GM18870 (cell line): ENCODE measurements around the gene RTN4.
A peak's percentile ranks its signal among the peaks of the same experiment; 100 is the strongest.
"Not testable (repeated sequence)": the region's sequence is repeated elsewhere in the genome, so short reads cannot be mapped to it uniquely, and the experiment has no call there.

Source experiments
- ATAC-seq: cut with Tn5 transposase; IDR thresholded peaks from one replicate; pipeline ENCODE4 v1.9.1; 2021; ENCODE audit warnings: moderate library complexity; ENCODE audit not compliant: unreplicated experiment

RTN4 gene, protein sequence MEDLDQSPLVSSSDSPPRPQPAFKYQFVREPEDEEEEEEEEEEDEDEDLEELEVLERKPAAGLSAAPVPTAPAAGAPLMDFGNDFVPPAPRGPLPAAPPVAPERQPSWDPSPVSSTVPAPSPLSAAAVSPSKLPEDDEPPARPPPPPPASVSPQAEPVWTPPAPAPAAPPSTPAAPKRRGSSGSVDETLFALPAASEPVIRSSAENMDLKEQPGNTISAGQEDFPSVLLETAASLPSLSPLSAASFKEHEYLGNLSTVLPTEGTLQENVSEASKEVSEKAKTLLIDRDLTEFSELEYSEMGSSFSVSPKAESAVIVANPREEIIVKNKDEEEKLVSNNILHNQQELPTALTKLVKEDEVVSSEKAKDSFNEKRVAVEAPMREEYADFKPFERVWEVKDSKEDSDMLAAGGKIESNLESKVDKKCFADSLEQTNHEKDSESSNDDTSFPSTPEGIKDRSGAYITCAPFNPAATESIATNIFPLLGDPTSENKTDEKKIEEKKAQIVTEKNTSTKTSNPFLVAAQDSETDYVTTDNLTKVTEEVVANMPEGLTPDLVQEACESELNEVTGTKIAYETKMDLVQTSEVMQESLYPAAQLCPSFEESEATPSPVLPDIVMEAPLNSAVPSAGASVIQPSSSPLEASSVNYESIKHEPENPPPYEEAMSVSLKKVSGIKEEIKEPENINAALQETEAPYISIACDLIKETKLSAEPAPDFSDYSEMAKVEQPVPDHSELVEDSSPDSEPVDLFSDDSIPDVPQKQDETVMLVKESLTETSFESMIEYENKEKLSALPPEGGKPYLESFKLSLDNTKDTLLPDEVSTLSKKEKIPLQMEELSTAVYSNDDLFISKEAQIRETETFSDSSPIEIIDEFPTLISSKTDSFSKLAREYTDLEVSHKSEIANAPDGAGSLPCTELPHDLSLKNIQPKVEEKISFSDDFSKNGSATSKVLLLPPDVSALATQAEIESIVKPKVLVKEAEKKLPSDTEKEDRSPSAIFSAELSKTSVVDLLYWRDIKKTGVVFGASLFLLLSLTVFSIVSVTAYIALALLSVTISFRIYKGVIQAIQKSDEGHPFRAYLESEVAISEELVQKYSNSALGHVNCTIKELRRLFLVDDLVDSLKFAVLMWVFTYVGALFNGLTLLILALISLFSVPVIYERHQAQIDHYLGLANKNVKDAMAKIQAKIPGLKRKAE

GRCh38 chr2:55050100-55050994, at the start of gene RTN4:
Gene RTN4 (minus strand): TSS chr2:55050451. CDS start chr2:55050300, 151 bp downstream.
- peak; percentile 77 for ATAC-seq

DNA sequence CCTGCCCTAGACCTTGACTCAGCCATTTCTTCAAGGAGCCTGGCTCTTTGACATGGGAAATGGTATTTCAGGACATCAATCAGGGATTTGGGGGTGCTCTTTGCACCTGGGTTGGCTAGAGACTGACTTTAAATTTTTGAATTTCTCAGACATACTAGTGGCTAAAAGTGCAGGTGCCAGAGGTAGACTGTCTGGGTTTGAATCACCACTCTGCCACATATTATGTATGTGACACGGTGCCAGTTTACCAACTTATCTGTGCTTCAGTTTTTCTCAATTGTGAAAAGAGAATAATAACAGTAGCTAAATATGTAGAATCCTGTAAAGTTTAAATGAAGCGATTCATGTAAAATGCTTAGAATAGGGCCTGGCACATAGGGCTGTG, 49.2 kb upstream of the RTN4 start:
- no peak for ATAC-seq

DNA sequence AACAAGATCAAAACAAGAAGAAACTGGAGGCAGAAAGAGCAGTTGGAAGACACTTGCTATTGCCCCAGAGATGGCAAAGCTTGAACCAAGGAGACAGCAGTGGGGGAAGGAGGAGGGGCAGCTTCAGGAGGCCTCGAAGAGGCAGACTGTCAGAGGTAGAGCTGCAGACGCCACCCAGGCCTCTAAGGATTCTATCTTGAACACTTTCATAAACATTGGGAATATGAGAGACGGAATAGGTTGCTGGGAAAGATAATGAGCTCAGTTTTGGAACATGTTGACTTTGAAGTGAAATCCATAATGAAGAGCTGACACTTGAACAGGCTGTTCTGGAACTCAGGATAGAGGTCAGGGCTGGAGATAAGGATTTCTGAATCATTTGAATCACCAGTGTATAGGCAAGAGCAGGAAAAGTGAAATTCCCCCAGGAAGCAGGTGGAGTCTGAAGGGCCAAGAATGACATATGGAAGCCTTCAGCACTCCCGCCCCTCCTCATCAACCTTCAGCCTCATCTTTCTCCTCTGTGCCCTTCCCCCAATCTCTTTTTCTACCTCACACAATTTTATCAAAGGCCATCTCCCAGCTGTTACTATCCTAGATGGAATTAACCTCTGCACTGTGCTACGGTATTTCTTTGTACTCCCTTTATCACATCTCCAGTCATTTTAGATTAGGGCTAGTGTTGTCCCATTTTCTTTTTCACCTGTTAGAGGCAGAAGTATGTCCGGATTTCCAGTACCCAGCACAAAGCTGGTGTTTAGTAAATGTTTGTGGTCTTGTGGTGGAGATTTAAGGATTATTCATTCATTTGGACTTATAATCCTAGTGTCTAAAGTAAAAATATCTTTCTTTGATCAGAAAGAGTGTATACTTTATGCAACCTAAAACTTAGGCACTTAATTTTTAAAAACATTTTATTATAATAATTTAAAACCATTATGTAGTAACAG, 47.5 kb upstream of the RTN4 start:
- no peak for ATAC-seq

GRCh38 chr2:55097082-55097460, 46.8 kb upstream of the RTN4 start:
- ATAC-seq, result no peak

GRCh38 chr2:55096586-55096985, 46.3 kb upstream of the RTN4 start:
- no peak for ATAC-seq

DNA sequence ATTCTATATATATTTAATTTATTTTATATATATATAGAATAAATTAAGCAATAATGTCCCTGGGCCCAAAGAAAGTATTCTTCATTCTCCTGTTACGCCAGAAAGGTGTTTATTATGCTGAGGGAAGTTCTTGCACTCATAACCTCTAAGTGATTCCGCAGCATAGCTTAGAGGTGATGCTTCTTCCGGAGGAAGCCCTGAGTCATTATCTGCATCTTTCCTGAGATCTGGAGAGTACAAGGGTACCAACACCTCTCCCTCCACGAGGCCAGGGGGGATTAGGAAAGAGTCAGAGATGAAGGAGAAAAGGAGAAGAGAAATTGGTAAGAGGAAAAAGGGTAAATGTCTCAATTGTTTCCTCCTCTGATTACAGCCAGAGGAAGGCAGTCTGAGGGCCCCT, 43.1 kb upstream of the RTN4 start:
- ATAC-seq, result no peak

DNA sequence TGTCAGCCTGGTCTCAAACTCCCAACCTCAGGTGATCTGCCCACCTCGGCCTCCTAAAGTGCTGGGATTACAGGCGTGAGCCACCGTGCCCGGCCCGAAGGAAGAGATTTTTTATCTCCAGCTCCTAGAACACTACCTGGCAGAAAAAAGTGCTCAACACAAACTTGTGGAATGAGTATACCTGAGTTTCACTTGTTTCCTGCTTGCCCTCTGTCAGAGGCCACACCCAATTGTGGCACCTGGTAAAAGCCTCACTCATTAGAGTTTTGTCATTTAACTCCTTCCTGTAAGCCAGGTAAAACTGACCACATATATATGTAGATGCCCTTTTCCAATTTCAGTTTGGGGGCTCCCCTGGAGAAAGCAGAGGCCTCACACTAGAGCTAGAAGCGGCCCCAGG, 42.2 kb upstream of the RTN4 start:
- no peak for ATAC-seq

DNA sequence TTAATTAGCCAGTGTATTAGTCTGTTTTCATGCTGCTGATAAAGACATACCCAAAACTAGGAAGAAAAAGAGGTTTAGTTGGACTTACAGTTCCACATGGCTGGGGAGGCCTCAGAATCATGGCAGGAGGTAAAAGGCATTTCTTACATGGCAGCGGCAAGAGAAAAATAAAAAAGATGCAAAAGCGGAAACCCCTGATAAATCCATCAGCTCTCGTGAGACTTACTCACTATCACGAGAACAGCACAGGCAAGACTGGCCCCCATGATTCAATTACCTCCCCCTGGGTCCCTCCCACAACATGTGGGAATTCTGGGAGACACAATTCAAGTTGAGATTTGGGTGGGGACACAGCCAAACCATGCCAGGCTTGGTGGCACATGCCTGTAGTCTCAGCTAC, 41.4 kb upstream of the RTN4 start:
- ATAC-seq, result not testable (repeated sequence)

- ATAC-seq, result no peak
These were observed 40.5 kb upstream of the RTN4 start for GRCh38 chr2:55090702-55091101.

GRCh38 chr2:55089726-55090125, 39.5 kb upstream of the RTN4 start:
- ATAC-seq, result no peak

- ATAC-seq, result no peak
These were observed 38.1 kb upstream of the RTN4 start for GRCh38 chr2:55088400-55088799.

DNA sequence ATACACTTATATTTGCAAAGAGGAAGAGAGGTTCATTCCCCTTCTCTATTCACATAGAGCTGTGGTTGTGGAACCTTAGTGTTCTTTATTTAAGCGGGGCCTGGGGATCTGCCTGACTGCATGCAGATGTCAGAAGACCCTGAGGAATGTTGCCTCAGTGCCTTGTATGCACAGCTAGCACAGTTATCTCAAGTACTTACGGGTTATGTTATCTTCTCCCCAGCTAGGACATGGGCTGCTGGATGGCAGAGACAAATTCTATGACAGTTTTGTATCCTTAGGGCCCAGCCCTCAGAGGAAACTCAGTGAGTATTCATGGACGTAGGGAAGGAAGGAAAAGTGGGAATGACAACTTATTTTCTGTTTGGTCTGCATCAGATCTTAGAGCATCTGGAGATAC, 37.7 kb upstream of the RTN4 start:
- ATAC-seq, result no peak

DNA sequence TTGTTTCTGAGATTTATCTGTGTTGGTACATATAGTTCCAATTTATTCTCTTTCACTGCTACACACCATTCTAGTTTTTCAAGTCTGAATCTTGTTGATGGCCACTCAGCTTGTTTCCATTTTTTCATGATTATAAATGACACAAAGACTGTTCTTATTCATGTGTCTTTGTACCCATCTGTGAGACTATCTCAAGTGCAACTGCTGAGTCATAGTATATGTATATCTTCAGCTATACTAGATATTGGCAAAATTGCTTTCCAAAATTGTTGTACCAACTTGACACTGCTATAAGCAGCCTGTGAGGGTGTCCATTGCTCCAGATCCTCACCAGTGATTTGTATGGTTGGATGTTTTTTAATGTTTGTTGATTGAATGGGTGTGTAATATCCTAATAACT, 37.2 kb upstream of the RTN4 start:
- ATAC-seq, result no peak

DNA sequence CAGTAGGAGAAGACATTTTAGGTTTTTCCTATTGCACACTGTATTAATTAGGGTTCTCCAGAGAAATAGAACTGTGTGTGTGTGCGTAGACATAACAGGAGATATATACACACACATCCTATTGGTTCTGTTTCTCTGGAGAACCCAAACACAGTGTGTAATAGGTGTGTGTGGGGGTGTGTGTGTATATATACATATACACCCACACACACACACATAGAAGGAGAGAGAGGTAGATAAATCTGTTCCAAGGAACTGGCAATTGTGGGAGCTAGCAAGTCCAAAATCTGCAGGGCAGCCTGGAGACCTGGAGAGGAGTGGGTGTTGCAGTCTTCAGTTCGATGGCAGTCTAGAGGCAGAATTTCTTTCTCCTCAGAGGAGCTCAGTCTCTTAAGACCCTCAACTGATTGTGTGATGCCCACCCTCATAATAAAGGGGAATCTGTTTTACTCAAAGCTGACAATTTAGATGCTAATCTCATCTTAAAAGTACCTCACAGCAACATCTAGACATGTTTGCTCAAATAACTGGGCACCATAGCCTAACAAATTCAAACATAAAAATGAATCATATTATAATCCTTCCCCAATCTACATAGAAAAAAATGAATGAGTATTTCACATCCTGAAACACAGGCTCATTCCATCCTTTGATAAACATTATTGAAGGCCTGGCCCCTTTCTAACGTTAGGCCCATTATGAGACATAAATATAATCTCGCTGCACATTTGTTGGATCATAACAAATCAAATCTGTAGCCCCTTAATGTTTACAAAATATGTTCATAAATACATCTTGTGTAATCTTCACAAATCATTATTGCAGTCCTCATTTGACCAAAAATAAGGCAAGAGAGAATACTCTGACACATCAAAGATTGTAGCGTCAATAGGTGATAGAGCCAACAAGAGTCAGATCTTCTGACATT, 35.1 kb upstream of the RTN4 start:
- no peak for ATAC-seq

DNA sequence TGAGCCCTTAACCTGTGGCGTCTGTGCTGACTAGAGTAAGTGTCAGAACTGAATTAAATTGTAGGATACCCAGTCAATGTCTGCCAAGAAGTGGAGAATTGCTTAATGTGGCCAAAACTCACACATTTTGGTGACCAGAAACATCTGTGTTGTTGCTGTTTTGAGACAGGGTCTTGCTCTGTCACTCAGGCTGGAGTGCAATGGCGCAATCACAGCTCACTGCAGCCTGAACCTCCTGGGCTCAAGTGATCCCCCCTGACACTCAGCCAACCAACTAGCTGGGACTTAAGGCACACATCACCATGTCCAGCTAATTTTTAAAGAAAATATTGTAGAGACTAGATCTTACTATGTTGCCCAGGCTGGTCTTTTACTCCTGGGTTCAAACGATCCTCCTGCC, 34.4 kb upstream of the RTN4 start:
- ATAC-seq, result no peak

- ATAC-seq, result no peak
These were observed 30.0 kb upstream of the RTN4 start for GRCh38 chr2:55080204-55080738.

DNA sequence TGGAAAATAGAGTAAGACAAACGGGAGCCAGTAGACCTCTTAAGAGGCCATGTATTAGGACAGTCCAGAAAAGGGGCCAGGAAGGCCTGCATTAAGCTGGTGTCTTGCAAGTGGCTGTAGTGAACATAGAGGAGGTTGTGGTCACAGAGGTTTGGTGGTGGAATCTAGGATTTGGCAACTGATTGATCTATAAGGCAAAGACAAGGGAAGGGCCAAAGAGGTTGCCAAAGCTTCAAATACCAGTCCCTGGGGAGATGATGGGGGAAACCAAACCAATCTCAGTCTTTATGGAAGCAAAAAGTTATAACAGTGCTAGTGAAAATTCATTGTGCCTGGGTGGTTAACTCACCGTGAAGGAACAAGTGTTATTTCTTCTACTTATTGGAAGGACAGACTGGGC, 28.7 kb upstream of the RTN4 start:
- no peak for ATAC-seq

DNA sequence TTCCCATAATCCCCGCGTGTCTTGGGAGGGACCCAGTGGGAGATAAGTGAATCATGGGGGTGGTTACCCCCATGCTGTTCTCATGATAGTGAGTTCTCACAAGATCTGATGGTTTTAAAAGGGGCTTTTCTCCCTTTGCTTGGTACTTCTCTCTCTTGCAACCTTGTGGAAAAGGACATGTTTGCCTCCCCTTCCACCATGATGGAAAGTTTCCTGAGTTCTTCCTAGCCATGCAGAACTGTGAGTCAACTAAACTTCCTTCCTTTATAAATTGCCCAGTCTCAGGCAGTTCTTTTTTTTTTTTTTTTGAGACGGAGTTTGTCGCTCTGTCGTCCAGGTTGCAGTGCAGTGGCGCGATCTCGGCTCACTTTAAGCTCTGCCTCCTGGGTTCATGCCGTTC, 26.5 kb upstream of the RTN4 start:
- no peak for ATAC-seq
